A549 (cell line): ENCODE results near the gene EPN1.

Experiments
- CHD2 ChIP-seq: fragments of 150-350 bp; IDR thresholded peaks from 2 replicates; pipeline ENCODE4 v1.6.1; 2014; ENCODE audit warnings: low read length; ENCODE audit not compliant: partially characterized antibody
- EP300 ChIP-seq, 2 experiments: fragments of >200 bp; sonication (Bioruptor Twin); formaldehyde crosslinking; IDR thresholded peaks; 2 replicates in 1 of 2; 3 replicates in 1 of 2; pipeline ENCODE4 v1.6.1; 2016 to 2017
- HMGXB4 ChIP-seq: fragments of 250-450 bp; sonication (Bioruptor Pico); IDR thresholded peaks from 2 replicates; pipeline ENCODE4 v1.5.0; 2021; ENCODE audit warnings: mild to moderate bottlenecking, moderate library complexity, borderline replicate concordance
- MAFK ChIP-seq: fragments of 450-650 bp; IDR thresholded peaks from 2 replicates; pipeline ENCODE4 v1.6.1; 2014; ENCODE audit not compliant: partially characterized antibody
- MAX ChIP-seq: IDR thresholded peaks from 2 replicates; pipeline ENCODE4 v1.6.1; 2012
- MAZ ChIP-seq: fragments of 150-350 bp; IDR thresholded peaks from 2 replicates; pipeline ENCODE4 v1.6.1; 2014; ENCODE audit warnings: antibody characterized with exemption, low read depth, low read length, borderline replicate concordance
- POLR2A ChIP-seq: IDR thresholded peaks from 2 replicates; pipeline ENCODE4 v1.6.1; 2012; ENCODE audit warnings: mild to moderate bottlenecking, low read length
- RARB ChIP-seq: fragments of 250-450 bp; sonication (Bioruptor Pico); IDR thresholded peaks from 2 replicates; pipeline ENCODE4 v1.8.0; 2021; ENCODE audit warnings: mild to moderate bottlenecking, moderate library complexity
- RCOR1 ChIP-seq: fragments of 150-350 bp; IDR thresholded peaks from 2 replicates; pipeline ENCODE4 v1.6.1; 2014; ENCODE audit warnings: antibody characterized with exemption, low read length, low read depth
- RFX5 ChIP-seq: fragments of 450-650 bp; IDR thresholded peaks from 2 replicates; pipeline ENCODE4 v1.7.1; 2014; ENCODE audit warnings: antibody characterized with exemption, mild to moderate bottlenecking, moderate library complexity
- RNF2 ChIP-seq: fragments of 200-600 bp; sonication (generic); IDR thresholded peaks from 2 replicates; pipeline ENCODE4 v1.6.1; 2016; ENCODE audit warnings: low read depth, mild to moderate bottlenecking, antibody characterized with exemption, moderate library complexity, borderline replicate concordance
- ZNF302 ChIP-seq: fragments of 250-450 bp; sonication (Bioruptor Pico); IDR thresholded peaks from 2 replicates; pipeline ENCODE4 v1.9.0; 2021; ENCODE audit warnings: inconsistent platforms, mild to moderate bottlenecking, moderate library complexity
- TF ChIP-seq, protein P1 (sequence below): fragments of >200 bp; sonication (Bioruptor Twin); formaldehyde crosslinking; IDR thresholded peaks from 3 replicates; pipeline ENCODE4 v1.5.1; 2016
- TF ChIP-seq, protein P2 (sequence below): fragments of 200-600 bp; sonication (generic); IDR thresholded peaks from 2 replicates; pipeline ENCODE4 v1.6.1; 2016; ENCODE audit warnings: antibody characterized with exemption, mild to moderate bottlenecking, moderate library complexity

DNA sequence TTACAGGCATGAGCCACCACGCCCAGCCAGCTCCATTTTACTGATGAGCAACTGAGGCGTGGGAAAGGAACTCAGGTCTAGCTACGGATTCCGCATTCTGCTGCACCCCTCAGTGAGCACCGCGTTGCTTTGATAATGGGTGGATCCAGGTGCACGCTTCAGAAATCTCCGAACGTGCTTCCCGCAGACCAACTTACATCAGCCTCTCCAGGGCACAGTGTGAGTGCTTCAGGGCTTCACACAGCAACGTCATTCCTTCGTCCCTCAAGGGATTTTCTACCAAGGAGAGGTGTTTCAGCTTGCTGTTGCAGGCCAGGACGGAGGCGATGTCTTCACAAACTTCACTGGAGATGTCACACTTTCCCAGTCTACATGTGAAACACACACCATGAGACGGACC, 41.5 kb downstream of the EPN1 start:
- TF ChIP-seq, protein P1, sequence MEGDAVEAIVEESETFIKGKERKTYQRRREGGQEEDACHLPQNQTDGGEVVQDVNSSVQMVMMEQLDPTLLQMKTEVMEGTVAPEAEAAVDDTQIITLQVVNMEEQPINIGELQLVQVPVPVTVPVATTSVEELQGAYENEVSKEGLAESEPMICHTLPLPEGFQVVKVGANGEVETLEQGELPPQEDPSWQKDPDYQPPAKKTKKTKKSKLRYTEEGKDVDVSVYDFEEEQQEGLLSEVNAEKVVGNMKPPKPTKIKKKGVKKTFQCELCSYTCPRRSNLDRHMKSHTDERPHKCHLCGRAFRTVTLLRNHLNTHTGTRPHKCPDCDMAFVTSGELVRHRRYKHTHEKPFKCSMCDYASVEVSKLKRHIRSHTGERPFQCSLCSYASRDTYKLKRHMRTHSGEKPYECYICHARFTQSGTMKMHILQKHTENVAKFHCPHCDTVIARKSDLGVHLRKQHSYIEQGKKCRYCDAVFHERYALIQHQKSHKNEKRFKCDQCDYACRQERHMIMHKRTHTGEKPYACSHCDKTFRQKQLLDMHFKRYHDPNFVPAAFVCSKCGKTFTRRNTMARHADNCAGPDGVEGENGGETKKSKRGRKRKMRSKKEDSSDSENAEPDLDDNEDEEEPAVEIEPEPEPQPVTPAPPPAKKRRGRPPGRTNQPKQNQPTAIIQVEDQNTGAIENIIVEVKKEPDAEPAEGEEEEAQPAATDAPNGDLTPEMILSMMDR: no peak
- TF ChIP-seq CHD2 (no peak), HMGXB4 (CRISPR knock-in tag) (no peak), RFX5 (no peak), ZNF302 (CRISPR knock-in tag) (no peak), EP300 (IDR thresholded peaks at IDR 0.05) (no peak), POLR2A (no peak), MAX (no peak), RARB (CRISPR knock-in tag) (no peak), RNF2 (no peak), MAZ (no peak), RCOR1 (no peak), MAFK (no peak)
- TF ChIP-seq, protein P2, sequence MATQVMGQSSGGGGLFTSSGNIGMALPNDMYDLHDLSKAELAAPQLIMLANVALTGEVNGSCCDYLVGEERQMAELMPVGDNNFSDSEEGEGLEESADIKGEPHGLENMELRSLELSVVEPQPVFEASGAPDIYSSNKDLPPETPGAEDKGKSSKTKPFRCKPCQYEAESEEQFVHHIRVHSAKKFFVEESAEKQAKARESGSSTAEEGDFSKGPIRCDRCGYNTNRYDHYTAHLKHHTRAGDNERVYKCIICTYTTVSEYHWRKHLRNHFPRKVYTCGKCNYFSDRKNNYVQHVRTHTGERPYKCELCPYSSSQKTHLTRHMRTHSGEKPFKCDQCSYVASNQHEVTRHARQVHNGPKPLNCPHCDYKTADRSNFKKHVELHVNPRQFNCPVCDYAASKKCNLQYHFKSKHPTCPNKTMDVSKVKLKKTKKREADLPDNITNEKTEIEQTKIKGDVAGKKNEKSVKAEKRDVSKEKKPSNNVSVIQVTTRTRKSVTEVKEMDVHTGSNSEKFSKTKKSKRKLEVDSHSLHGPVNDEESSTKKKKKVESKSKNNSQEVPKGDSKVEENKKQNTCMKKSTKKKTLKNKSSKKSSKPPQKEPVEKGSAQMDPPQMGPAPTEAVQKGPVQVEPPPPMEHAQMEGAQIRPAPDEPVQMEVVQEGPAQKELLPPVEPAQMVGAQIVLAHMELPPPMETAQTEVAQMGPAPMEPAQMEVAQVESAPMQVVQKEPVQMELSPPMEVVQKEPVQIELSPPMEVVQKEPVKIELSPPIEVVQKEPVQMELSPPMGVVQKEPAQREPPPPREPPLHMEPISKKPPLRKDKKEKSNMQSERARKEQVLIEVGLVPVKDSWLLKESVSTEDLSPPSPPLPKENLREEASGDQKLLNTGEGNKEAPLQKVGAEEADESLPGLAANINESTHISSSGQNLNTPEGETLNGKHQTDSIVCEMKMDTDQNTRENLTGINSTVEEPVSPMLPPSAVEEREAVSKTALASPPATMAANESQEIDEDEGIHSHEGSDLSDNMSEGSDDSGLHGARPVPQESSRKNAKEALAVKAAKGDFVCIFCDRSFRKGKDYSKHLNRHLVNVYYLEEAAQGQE: no peak
